COLO668 (cell line): ENCODE results near the gene SLC2A4RG.
A peak's percentile ranks its signal among the peaks of the same experiment; 100 is the strongest.

Experiments used
- DNase-seq: peaks from one replicate; lab custom pipeline; 2025; ENCODE audit not compliant: unreplicated experiment; lab: John Stamatoyannopoulos, UW

Gene SLC2A4RG

GRCh38 chr20:63740070-63740626 lies 572 bp downstream of the SLC2A4RG start:
- peak; percentile 56 for DNase-seq

DNA sequence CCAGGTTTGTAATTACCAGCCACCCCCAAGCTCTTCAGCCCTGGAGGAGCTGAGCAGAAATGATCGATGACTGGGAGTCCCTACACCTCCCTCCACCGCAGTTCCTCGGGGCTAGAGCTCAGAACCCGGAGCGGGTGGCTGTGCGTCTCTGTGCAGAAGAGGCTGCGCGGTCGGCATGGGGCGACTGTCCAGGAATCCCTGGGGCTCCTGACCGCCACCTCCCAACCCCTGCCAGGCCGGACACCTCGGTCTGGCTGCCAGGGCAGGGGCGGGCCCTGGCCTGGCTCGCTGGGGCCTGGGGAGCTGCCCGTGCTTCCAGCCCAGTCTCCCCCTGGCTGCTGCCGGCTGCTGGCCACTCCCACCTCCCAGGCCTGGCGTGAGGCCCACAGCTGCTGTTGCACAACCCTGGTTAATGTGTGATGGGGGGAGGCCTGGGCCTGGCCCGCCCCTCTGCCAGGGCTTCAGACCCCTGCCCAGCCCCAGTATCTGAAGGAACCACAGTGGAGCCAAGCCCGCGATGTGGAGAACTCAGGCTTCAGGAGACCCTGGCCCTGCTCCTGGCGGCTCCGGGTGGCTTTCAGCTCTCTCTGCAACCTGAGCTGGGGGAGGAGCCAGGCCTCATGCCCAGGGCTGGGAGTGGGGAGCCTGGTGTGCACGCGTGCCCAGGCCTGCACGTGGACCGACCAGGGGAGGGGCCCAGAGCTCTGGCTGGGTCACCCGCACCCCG lies 1.2 kb downstream of the SLC2A4RG start:
- DNase-seq: peak; percentile 84

DNA sequence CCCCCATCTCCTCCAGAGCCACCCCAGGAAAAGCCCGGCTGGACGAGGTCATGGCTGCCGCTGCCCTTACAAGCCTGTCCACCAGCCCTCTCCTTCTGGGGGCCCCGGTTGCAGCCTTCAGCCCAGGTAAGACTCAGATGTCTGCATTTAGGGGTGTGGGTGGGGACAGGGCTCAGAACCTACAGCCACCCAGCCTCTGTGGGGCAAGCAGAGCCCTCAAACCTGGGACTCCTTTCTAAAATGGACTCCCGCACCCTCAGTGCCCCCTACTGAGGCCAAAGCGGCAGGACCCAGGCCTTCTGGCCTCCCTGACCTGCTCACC lies 1.7 kb downstream of the SLC2A4RG start:
- no peak for DNase-seq

- no peak for DNase-seq
Measured at GRCh38 chr20:63741676-63742380, 2.3 kb downstream of the SLC2A4RG start.

DNA sequence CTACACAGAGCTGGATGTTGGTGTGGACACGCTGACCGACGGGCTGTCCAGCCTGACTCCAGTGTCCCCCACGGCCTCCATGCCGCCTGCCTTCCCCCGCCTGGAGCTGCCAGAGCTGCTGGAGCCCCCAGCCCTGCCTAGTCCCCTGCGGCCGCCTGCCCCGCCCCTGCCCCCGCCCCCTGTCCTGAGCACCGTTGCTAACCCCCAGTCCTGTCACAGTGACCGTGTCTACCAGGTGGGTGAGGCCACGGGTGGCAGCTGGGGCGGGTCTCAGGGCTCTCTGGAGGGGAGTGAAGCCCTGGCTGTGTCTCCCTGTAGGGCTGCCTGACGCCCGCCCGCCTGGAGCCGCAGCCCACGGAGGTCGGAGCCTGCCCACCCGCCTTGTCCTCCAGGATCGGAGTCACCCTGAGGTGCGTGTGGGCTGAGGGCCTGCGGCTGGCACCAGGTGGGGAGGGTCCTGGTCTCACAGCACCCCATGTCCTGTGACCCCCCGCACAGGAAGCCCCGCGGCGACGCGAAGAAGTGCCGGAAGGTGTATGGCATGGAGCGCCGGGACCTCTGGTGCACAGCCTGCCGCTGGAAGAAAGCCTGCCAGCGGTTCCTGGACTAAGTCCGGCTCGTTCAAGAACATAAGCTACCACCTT lies 2.9 kb downstream of the SLC2A4RG start:
- no peak for DNase-seq

GRCh38 chr20:63743210-63743970 lies 3.8 kb downstream of the SLC2A4RG start:
- DNase-seq: no peak

- DNase-seq: no peak
Measured at GRCh38 chr20:63744158-63744557, 4.6 kb downstream of the SLC2A4RG start.

GRCh38 chr20:63744574-63745423 lies 5.2 kb downstream of the SLC2A4RG start:
- DNase-seq: no peak

DNA sequence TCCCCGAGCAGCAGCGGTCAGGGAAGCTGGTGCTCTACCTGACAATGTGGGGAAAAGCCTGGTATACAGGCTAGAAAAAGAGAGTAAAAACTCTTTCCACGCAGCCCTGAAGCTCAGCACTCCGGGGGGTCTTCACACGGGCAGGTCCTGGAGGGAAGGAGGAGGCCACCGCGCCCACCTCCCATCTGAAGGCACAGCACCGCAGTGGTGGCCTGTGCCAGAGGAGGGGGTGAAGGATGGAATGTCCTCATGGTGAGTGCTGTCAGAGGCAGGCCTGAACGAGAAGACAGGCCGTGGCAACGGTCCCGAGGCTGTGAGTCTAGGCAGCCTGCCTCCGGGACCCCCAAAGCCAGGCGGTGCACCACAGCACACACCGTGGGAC lies 5.8 kb downstream of the SLC2A4RG start:
- DNase-seq: no peak

DNA sequence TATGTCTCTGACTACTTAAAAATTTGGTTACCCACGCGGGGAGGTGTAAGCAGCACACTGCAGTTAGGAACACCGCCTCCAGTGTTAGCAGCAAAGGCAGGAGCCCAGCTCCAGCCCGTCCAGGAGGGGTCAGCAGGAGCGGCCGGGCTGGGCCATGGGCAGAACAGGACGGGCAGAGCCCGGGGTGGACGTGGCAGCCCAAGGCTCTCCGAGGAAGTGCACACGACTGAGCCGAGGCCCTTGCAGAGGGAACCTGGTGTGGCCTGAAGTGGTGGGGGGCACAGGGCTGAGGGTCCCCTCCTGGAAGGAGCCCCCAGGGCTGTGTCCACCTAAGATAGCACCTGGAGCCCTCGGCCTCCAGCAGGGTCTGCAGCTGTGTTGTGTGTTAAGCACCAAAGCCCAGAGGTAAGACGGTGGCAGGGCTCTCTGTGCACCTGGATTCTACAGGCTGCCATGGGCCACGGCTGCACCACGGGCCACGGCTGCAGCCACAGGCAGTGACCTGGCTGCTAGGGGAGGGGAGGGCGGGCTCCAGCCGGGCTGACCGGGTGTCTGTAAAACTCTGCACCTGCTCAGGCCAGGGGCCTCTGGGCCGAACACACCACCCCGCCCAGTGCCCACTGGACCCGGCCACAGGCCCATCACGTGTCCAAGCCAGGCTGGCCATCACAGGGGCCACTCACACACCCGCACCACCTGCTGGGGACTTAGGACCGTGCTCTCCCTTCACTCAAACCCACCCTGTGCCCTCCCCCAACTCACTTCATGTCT lies 6.6 kb downstream of the SLC2A4RG start:
- no peak for DNase-seq

DNA sequence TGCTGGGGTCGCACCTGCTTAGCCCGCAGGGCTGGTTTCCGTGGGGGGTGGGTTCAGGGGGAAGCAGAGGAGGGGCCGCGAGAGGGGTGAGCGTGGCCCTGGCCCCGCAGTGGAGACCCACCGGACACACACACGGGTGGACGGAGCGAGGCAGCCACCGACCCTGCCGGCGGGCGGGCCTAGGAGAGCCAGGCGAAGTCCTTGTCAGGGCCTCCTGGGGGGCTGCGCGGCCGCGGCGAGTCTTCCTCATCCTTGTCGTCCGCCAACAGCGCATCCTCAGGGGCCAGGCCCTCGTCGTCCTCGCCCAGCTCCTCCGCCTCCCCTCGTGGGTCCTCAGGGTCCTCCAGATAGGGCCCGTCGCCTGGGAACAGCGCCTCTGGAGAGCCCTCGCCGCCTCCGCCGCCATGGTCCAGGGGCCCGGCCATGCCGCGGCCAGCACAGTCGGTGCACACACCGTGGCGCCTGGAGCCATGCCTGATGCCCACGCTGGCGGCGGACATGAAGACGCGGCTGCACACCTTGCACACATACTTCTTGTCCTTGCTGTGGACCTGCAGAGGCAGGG lies 7.3 kb downstream of the SLC2A4RG start:
- no peak for DNase-seq

DNA sequence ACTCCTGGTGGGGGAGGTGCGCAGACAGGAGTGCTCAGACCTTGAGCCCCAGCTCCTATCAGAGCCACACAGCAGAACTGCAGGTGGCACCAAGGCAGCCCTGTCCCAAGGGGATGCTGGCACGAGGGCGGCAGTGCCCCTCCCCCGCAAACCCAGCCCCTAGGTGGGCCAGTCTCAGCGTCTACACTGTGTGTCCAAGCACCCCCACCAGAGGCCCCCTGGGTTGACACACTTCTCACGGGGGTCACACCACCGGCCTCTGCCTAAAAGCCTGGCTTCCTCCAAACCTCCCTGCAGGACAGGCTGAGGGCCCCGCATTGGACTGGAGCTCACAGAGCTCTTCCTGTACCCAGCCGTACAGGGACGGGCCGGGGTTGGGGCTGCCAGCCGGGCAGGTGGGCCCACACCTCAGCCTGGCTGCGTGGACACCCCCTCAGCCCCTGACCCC lies 8.1 kb downstream of the SLC2A4RG start:
- no peak for DNase-seq

- DNase-seq: no peak
Measured at GRCh38 chr20:63748070-63748933, 8.7 kb downstream of the SLC2A4RG start.

- DNase-seq: no peak
Measured at GRCh38 chr20:63748934-63749270, 9.3 kb downstream of the SLC2A4RG start.

DNA sequence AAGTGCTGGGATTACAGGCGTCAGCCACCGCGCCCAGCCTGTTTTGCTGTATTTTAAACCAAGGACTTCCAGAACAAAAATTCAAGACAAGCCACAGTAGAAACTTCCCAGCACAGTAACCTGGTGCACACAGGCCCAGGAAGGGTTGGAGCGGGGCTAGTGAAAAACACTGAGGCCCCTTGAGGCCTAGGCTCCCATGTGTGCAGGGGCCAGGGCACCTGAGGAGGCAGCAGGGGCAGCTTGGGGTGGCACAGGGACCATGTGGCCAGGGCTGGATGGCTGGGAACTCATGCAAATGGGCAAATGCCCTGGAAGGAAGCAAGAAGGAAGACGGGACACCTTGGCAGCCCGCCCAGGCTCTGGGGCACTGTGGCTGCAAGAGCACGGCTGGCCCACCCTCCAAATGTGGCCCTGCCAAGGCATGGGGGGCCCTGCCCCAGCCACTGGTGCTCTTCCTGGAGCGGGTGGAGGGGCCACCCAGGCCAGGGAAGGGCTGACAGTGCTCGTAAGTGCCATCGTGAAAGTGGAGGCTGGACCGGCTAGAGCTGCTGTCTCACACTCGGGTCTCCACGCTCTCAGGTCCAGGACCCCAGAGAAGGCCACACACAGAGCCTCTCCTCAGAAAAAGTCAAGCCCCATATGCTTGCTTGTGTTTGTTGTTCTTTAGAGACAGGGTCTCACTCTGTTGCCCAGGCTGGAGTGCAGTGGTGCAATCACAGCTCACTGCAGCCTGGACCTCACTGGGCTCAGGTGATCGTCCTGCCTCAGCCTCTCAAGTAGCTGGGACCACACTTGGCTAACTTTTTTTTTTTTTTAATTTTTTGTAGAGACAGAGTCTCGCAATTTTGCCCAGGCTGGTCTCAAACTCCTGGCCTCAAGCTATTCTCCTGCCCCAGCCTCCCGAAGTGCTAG lies 10.3 kb downstream of the SLC2A4RG start:
- DNase-seq: no peak

GRCh38 chr20:63750807-63751470 lies 11.4 kb downstream of the SLC2A4RG start:
- no peak for DNase-seq
